ENCODE data around the gene TSPEAR.

TSPEAR gene

DNA sequence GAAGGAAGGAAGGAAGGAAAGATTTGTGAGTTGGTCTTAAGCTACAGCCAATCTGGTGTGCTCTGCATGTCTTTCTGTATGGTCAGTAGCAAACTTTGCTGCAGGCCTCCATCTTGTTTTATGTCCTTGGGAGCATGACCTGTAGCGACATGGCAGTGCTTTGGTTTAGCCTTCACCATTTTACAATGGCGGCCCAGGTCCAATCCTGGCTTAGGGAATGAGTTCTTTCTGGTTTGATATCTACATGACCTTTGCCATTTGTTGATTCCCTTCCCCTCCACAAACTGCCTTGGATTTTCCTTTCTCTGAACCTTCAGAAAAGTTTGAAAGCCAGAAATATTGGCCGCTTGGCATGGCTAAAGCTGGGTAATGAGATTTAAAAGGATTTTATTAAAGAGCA, 30.5 kb upstream of the TSPEAR start:
- no peak for DNase-seq (ENCODE audit: extremely low read depth in 1 of 2, low read depth in 1 of 2)

DNA sequence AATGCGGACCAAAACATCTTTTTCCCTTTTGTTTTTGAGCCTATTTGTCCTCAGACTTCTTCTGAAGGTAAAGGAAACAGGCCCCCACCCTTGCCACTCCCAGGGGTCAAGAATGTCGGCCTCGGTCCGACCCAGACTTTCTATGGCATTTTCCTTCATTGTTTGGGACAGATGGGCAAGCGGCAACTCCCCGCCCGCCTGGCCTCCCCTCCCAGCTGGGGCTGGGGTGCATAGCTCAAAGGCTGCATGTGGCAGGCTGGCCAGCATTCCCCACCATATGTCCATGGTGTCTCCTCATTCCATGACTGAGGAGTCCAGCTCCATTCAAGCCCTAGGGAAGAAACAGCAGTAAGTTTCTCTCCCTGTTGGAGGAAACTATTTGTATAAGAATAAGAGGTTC, 29.4 kb upstream of the TSPEAR start:
- DNase-seq (ENCODE audit: extremely low read depth in 1 of 2, low read depth in 1 of 2) = no peak

DNA sequence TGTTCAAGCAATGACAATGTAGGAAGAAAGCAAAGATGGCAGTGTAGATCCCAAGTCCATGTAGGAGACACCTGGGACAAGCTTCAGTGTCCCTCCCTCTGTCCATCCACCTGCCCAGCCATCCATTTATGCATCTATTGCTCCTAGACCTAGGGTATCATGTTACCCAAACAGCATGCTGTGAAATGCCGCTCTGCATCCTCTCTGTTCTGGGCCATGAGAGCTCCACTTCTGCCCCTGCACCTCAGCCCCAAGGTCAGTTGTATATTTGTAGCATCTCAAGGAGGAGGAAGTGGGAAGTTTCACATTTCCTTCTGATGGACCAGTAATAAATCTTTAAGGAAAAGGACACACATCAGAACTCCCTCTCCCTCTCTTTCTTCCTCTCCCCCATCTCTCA, 27.9 kb upstream of the TSPEAR start:
- no peak for DNase-seq (ENCODE audit: extremely low read depth in 1 of 2, low read depth in 1 of 2)

DNA sequence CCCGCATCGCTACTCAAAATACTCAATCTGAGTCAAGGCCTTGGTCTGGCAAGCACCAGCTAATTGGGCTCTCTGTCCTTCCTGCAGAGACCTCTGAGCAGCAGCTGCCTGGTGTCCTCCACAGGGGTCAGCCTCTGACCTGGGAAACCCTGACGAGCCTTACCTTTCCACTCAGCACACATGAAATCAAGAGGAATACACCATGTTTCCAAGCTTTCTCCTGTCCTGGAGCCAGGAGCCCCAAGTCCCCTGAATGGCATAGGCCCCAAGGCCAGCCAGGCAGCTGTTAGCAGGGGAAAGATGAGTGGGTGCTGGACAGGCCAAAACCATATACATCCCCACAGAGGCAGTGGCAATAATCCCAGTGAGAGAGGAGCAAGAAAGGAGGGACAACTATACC, 27.2 kb upstream of the TSPEAR start:
- no peak for DNase-seq (ENCODE audit: extremely low read depth in 1 of 2, low read depth in 1 of 2)

DNA sequence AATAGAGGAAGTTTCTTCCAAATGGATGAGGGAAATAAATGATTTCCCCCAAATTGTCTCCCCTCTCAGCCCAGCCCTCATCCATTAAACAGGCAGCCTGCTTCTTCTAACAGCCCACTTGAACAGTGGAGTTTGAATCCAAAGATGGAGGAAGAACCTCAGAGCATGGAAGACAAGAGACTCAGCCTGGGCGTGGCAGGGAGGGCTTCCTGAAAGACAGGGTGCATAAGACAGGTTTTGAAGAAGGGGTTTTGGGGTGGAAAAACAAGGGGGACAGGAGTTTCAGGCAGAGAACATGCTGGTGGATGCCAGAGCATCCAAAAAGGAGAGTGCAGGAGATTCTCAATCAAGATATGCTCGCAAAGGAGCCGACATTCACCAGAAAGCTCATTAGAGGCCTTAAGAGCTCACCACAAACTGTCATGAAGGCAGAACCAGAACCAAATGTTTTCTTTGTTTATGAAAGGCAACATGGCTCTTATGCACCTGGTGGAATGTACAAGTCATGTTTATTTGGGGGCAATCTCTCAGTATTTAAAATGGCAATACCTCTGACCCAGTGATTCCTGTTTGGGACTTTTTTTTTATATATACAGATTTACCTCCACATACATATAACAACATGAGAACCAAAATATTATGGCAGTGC, 26.5 kb upstream of the TSPEAR start:
- DNase-seq (ENCODE audit: extremely low read depth in 1 of 2, low read depth in 1 of 2) = no peak

DNA sequence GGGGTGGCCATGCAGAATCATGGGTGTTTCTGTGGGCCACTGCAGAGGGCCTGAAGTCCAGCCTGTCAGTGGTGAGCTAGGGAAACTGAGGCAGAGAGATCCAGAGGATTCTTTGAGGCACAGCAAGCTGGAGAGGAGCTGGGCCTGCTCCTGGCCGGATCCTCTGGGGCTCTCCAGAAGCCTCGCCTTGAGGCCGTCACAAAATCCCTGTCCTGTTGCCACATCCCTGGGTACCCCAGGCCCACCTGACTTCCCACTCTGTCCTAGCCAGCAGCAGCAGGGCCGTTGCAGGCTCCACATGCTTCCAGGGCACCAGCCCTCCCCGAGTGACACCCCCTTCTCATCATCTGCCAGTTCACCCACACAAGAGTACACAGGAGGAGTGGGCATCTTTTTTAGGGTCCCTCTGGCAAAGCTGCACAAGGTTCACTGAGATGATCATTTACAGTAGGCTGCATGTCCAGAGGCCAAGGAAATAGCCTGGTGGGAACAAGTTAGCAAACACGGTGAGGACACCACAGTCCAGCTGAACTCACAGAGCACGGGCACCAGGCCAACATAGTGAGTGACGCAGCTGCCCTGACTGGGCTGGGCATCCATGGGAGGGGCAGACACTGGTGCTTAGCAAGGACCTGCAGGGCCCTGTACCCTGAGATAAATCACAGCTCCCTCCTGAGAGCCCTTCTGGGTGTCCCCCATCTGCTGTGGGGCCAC, 25.1 kb upstream of the TSPEAR start:
- no peak for DNase-seq (ENCODE audit: extremely low read depth in 1 of 2, low read depth in 1 of 2)

DNA sequence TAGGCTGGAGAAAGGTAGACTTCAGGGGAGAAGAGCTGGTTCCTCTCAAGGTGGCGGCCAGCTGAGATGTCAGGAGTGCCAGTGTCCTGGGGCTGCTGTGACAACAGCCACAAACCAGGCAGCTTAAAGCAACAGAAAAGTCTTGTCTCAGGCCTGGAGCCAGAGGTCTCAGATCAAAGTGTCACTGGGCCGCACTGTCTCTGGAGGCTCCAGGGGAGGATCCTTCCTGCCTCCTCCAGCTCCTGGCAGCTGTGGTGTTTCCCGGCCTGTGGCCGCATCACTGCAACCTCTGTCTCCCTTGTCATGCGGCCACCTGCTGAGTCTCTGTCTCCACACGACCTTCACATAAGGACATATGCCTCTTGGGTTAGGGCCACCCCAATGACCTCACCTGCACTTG, 24.4 kb upstream of the TSPEAR start:
- DNase-seq (ENCODE audit: extremely low read depth in 1 of 2, low read depth in 1 of 2) = no peak

DNA sequence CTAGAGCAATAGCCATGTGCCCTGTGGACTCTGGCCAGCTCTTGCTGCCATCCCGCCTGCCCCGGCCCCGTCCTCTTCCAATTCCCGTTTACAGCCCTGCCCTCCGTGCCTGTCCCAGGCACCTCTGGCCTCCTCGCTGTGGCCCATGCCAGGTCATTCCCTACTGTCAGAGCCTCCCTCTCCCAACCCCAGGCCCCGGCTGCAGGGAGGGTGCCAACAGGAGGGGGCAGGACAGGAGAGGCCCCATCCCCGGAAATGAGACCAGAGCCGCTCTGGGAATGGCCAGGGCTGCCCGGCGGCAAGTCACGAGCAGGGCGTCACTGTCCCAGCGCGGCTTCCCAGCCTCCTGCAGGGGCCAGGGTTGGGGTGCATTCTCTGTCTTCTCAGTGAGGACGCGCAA, 23.5 kb upstream of the TSPEAR start:
- DNase-seq (ENCODE audit: extremely low read depth in 1 of 2, low read depth in 1 of 2) = no peak

DNA sequence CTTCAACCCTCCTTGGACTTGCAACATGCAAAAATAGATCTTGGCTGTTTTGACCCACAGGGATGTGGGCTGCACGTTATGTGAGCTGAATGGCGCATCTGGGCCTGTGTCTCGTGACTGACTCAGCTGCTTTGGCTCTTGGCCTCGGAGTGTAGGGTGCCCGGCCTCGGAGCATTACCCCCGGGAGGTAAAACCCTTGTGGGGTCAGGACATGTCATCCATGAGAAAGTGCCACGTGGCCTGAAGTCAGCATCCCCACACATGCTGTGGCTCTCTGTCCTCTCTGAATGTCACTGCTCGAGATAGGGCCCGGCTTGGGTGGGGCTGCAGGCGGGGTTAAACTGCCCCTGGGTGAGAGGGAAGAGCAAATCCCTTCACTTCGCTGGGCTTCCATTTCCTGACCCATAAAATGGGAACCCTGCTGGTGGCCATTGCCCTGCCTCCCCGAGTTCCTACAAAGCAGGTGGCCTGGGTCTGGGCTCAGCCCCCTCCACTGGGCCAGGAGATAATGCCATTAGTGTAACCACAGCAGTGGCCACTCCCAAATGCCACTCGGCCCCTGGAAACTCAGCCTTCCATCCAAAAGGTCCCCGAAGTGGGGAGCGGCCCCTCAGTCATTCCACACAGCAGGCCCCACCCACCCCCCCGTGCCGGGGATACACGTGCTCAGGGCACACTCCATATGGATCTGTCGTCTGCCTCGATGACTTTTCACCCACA, 22.8 kb upstream of the TSPEAR start:
- DNase-seq (ENCODE audit: extremely low read depth in 1 of 2, low read depth in 1 of 2) = no peak

DNA sequence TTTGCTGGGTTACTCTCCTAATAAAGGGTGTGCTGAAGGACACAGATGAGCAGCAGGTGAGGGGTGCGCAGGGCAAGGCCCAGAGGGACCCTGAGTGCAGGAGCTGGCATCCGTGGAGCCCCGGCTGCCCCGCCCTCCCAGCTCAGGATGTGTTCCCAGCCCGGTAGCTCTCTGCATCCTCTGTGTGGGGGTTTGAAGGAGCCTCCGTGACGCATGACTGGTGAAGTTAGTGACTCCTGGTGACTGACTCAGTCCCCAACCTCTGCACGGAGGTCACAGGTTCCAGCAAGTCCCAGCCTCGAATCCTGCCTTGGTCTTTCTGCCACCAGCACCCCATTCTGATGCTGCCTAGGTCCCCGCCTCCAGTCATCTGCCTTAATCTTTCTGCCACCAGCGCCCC, 21.6 kb upstream of the TSPEAR start:
- DNase-seq (ENCODE audit: extremely low read depth in 1 of 2, low read depth in 1 of 2) = no peak

DNA sequence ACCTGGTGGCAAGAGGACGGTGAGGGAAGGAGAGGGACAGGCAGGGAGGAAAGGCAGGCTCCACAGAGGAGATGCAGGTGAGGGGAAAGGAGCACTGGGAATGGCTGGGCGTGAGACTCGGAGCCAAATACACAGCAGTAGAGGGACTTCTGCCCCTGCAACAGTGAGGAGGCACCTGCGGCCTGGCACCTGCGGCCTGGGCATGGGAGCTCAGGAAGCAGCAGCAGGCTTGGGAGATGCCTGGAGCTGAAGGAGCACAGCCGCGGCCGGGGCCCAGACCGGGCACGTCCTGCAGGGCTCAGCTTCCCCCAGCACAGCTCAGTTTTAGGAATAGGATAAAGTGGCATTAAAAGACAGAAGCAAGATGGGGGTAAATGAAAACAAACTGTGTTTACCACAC, 20.9 kb upstream of the TSPEAR start:
- DNase-seq (ENCODE audit: extremely low read depth in 1 of 2, low read depth in 1 of 2) = no peak

DNA sequence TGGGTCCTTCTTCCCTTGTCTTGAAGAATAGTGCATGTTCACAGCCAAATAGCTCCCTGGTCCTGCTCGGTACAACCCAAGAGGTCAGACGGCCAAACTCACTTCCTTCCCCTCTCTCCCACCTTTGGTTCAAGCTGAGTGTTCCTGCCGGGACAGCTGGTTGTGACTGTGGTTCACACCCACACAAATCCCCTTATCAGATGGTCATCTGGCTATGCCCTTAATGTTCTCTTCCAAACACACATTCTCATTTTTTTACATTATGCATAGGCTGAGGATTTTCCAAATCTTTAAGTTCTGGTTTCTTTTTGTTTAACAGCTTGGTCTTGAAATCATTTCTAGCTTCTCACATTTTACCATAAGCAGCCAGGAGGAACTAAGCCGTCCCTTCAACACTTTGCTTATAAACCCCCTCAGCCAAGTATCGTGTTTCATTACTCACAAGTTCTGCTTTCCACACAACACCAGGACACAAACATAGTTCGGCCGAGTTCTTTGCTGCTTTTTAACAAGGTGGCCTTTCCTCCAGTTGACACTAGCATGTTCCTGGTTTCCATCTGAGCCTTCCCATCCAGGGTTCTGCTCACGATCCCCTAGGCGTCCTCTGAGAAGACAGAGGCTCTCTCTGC, 19.7 kb upstream of the TSPEAR start:
- no peak for DNase-seq (ENCODE audit: extremely low read depth in 1 of 2, low read depth in 1 of 2)

DNA sequence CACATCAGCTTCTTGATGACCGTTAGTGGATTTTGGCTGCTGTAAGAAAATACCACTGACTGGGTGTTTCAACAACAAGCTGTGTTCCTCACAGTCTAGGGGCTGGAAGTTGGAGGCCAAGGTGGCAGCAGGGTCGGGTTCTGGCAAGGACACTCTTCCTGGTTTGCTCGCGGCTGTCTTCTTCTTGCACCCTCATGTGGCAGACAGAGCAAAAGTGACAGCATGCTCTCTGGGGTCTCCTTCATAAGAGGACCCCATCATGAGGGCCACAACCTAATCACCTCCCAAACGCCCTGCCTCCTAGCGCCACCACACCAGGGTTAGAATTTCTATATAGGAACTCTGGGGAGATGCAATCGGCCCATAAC, 18.6 kb upstream of the TSPEAR start:
- DNase-seq (ENCODE audit: extremely low read depth in 1 of 2, low read depth in 1 of 2) = no peak

DNA sequence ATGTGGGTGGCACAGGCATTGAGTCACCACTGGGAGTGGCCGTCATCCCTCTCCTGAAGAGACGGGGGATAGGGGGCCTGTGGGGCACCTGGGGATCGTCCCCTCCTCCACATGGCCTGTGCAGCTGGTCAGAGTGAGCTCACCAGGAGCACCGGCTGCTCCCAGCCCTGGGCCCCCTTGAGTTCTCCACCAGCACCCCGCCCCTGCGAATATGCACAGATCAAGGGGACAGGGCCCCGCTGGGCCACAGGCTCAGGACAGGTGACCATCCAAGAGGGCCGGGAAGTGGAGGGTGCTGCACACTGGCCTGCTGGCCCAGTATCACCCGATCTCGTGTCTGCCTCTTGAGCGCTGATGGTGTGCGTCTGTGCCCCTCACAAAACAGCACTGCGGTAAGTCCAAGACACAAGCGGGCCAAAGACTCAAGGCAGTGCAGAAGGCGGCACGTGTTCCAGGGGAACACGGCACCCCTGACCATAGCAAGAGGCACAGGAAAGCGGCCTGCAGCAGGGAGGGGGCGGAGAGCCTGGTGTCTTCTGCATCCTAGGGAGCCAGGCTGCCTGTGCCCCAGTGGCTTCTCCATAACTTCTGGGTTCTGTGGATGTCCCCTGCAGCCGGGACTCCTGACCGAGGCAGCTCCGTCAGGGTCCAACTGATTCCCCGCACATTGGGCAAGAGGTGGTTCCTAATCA, 18.1 kb upstream of the TSPEAR start:
- DNase-seq (ENCODE audit: extremely low read depth in 1 of 2, low read depth in 1 of 2) = no peak

DNA sequence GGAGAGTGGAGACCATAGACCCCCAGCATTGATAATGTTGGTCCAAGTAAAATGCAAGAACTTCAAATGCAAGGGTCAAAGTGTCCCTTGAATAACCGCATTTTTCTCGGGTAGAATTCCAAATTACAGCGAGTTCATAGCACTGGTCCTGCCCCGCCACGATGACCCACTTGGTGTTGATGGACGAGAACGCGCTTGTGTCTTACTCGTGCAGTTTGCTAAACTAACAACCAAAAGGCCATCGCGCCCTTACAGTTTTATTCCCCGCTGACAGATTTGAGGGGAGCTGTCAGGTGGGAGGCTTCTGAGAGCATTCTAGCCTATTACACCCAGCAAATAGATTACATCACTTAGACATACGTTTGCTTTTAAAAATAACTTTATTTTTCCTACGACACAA, 17.3 kb upstream of the TSPEAR start:
- no peak for DNase-seq (ENCODE audit: extremely low read depth in 1 of 2, low read depth in 1 of 2)

DNA sequence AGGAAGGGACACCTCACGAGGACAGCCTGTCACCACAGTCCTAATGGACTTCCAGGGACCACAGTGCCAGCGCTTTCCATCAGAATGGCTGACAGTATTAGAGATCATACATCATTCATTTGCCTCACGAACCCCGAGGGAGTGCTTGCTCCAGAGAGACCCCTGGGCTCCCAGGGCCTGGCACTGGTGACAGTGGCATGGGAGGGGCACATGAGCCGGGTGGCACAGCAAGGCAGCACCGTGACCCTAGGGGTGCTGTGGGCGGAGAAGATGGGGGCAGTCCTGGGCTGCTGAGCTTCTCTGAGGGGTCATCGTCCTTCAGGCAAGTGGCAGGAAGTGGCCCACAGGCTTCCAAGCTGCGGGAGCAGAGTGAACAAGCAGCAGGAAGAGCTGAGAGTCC, 16.4 kb upstream of the TSPEAR start:
- no peak for DNase-seq (ENCODE audit: extremely low read depth in 1 of 2, low read depth in 1 of 2)

DNA sequence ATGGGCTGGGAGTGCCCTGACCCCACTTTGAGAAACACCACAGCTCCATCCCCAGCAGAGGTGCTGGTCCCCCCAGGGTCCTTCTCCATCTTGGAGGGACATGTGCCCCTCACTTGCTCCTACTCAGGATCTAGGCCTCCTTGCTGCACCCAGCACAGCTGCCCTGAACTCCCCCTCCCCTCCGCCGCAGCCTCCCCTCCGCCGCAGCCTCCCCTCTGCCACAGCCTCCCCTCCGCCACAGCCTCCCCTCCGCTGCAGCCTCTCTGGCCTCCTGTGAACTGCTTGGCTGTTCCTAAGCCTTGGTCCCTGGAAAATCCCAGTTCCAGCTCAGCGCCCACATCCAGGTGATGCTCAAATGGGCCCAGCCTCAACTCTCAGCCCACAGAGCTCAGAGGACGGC, 15.9 kb upstream of the TSPEAR start:
- DNase-seq (ENCODE audit: extremely low read depth in 1 of 2, low read depth in 1 of 2) = no peak

DNA sequence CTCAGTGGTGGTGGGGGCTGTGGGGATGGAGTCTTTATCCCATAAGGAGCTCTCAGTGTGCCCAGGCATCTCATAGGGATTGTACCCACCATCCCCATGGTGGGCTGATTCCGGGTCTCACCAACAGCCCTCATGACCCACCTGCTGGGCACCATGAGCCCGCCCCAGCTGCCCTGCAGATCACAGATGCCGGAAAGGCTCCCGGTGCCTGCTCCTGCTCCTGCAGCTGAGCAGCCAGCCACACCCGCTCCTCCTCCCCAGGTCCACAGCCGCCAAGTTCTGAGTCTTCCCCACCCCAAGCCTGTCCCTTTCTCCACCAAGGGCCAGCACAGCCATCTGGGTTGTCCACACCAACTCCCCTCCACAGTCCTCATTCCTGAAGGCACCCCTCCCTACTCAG, 15.5 kb upstream of the TSPEAR start:
- no peak for DNase-seq (ENCODE audit: extremely low read depth in 1 of 2, low read depth in 1 of 2)

DNA sequence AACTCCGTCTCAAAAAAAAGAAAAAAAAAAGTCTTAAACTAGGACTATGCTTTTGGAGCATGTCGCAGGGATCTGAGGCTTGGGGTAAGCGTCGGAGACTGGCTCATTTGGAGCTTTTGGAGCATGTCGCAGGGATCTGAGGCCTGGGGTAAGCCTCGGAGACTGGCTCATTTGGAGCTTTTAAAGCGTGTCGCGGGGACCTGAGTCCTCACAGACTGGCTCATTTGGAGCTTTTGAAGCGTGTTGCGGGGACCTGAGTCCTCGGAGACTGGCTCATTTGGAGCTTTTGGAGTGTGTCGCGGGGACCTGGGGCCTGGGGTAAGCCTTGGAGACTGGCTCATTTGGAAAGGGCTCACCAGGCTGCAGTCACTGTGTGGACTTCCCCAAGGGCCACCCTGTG, 13.6 kb upstream of the TSPEAR start:
- no peak for DNase-seq (ENCODE audit: extremely low read depth in 1 of 2, low read depth in 1 of 2)

DNA sequence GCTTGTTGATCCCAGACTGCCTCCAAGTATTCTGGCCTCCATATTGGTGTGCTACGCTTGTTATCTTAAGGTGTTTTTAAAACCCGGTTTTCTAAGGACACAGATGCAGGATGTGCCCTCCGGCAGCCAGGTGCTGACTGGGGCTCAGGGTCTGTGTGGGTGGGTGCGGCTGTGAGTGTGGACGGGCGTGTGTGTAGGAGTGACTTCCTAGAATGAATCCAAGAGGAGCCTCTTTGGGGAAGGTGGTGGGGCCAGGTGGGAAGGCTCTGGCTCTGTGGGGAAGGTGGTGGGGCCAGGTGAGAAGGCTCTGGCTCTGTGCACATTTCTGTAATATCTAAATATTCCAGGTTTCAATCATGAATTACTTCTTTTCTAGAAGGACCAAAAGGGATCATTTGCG, 12.8 kb upstream of the TSPEAR start:
- no peak for DNase-seq (ENCODE audit: extremely low read depth in 1 of 2, low read depth in 1 of 2)
